Measurements from ENCODE around the gene KNSTRN.

KNSTRN gene

DNA sequence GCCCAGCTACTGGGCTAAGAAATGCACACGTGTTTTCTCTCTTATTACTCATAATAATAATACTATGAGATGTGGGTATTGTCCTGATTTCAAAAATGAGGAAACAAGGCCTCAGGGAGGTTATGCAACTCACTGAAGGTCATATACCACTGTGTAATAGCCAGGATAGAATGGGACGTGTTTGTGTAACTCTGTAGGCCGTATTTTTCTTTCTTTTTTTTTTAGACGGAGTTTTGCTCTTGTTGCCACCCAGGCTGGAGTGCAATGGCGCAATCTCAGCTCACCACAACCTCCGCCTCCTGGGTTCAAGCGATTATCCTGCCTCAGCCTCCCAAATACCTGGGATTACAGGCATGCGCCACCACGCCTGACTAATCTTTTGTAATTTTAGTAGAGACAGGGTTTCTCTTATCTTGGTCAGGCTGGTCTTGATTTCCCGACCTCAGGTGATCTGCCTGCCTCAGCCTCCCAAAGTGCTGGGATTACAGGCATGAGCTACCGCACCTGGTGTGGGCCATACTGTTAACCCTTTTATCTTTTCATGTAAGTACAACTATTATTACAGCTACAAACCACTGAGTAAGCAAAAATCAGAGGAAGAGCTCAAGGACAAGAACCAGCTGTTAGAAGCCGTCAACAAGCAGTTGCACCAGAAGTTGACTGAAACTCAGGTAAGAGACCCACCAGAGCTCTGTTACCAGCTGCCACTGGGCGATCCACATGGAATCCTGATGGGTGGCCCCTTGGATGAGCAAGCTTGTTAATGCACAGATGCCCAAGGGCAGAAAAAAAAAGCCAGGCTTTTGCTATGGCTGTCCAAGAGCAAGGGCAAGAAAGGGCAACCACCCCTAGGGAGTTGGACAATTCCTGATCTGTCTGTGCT, 6.7 kb downstream of the KNSTRN start:
- TF ChIP-seq, protein P1, sequence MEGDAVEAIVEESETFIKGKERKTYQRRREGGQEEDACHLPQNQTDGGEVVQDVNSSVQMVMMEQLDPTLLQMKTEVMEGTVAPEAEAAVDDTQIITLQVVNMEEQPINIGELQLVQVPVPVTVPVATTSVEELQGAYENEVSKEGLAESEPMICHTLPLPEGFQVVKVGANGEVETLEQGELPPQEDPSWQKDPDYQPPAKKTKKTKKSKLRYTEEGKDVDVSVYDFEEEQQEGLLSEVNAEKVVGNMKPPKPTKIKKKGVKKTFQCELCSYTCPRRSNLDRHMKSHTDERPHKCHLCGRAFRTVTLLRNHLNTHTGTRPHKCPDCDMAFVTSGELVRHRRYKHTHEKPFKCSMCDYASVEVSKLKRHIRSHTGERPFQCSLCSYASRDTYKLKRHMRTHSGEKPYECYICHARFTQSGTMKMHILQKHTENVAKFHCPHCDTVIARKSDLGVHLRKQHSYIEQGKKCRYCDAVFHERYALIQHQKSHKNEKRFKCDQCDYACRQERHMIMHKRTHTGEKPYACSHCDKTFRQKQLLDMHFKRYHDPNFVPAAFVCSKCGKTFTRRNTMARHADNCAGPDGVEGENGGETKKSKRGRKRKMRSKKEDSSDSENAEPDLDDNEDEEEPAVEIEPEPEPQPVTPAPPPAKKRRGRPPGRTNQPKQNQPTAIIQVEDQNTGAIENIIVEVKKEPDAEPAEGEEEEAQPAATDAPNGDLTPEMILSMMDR (IDR thresholded peaks at IDR 0.05; ENCODE audit: insufficient read depth, low read length, poor library complexity, severe bottlenecking), result no peak
- TF ChIP-seq EZH2phosphoT487 (conservative IDR thresholded peaks at IDR 0.05; ENCODE audit: low read length), result no peak
- H3K9me3 ChIP-seq (ENCODE audit: insufficient read depth, low read length), result no peaks in the 10 kb centered on the region
- no peaks in the 10 kb centered on the region for H4K20me1 ChIP-seq (ENCODE audit: low read depth, low read length)
- H3K27ac ChIP-seq (ENCODE audit: low read depth, low read length), result no peak overlapping the region
- no peak overlapping the region for H3K4me2 ChIP-seq (ENCODE audit: low read depth, low read length, poor library complexity, severe bottlenecking)
- H3K36me3 ChIP-seq (ENCODE audit: low read length), result peaks cover 36% of the 10 kb centered on the region
- no peak overlapping the region for H3K9ac ChIP-seq (ENCODE audit: low read length)
- H3K27me3 ChIP-seq (ENCODE audit: low read length), result no peaks in the 10 kb centered on the region
- H3K4me3 ChIP-seq (ENCODE audit: insufficient read depth, low read length, poor library complexity, severe bottlenecking), result no peak overlapping the region
- peaks cover 15% of the 10 kb centered on the region for H3K79me2 ChIP-seq (ENCODE audit: insufficient read depth, low read length)
- H3K9me2 ChIP-seq (replicated peaks; ENCODE audit: insufficient read depth, low read length), result no peaks in the 10 kb centered on the region
- H3F3A ChIP-seq (ENCODE audit: insufficient read depth), result peaks cover 16% of the 10 kb centered on the region; the same call in 1 of the 2 replicates
- H2AFZ ChIP-seq (ENCODE audit: low read depth, low read length, severe bottlenecking), result no peak overlapping the region

DNA sequence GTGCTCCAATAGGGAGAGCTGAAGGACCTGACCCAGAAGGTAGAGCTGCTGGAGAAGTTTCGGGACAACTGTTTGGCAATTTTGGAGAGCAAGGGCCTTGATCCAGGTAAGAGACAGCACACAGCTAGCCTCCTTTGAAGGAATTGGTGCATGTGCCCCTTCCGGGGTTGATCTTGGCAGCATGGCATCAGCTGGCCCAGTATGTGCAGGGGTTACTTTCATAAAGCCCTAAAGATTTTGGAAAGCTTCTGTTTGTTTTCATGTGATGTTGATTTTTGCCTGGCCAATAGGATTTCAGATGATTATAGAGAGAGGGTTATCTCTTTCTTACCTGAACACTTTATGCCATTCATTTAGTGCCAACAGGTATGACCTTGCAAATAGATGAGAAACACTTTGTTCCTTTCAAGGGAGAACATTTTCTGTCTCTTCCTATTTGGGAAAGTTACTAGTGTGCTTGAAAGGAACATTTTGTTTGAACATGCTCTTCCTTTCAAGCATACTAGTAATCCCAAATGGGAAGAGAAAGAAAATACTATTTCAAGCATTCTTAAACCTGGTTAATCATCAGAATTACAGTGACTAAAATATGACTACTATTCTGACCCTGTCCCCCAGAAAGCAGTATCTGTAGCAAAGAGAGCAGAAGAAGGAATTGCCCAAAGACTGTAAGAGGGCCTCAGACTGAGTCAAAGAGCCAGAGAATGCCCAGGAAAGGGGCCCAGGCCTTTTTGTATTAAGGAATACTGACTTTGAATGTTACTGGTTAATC, 7.5 kb downstream of the KNSTRN start:
- Histone ChIP-seq H3K4me2 (ENCODE audit: low read depth, low read length, poor library complexity, severe bottlenecking) (no peak overlapping the region), H3K79me2 (ENCODE audit: insufficient read depth, low read length) (peaks cover 7% of the 10 kb centered on the region), H4K20me1 (ENCODE audit: low read depth, low read length) (no peaks in the 10 kb centered on the region), H3K27me3 (ENCODE audit: low read length) (no peaks in the 10 kb centered on the region), H2AFZ (ENCODE audit: low read depth, low read length, severe bottlenecking) (no peak overlapping the region), H3K4me3 (ENCODE audit: insufficient read depth, low read length, poor library complexity, severe bottlenecking) (no peak overlapping the region), H3K27ac (ENCODE audit: low read depth, low read length) (no peak overlapping the region), H3K36me3 (ENCODE audit: low read length) (peaks cover 32% of the 10 kb centered on the region), H3F3A (ENCODE audit: insufficient read depth) (peaks cover 16% of the 10 kb centered on the region; the same call in 1 of the 2 replicates), H3K9me3 (ENCODE audit: insufficient read depth, low read length) (no peaks in the 10 kb centered on the region), H3K9me2 (replicated peaks; ENCODE audit: insufficient read depth, low read length) (no peaks in the 10 kb centered on the region), H3K9ac (ENCODE audit: low read length) (no peak overlapping the region)
- TF ChIP-seq, protein P1 (IDR thresholded peaks at IDR 0.05; ENCODE audit: insufficient read depth, low read length, poor library complexity, severe bottlenecking), result no peak
- TF ChIP-seq EZH2phosphoT487 (conservative IDR thresholded peaks at IDR 0.05; ENCODE audit: low read length), result no peak

DNA sequence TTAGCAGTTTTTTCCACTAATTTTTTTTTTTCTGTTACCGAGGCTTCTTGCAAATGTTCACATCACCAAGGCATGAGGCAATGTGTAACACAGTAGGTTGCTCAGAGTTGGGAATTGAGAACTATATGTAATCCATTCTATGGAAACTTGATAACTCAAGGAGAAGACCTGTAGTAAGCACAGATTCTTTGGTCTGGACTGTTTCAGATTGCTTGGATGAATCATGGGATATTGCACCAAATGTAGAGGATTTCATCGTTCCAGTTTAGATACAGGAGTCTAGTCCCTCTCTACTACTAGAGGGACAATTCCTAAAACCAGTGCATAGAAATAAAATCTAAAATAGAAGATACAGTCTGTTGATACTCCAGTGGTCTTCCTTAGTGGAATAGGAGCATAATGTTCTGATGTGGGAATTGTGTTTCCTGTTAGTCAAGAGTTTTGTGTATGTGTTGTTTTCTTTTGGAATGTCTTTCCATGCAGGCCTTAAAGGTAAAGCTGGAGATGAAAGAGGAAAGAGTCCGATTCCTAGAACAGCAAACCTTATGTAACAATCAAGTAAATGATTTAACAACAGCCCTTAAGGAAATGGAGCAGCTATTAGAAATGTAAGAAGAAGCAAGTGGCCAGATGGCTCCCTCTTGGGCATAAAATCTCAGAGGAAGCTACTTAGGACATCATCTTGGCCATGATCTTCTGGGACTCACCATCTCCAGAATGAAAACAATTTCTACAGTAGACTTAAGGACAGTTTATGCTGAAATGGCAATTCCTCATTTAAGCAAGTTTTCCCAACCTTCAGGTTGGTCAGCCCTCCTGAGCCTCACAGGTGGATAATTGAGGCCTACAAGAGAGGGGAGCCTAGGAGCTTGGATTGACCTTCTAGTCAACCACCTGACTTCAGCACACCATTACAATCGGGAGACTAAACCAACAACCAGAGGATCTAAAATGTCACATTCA, 10.7 kb downstream of the KNSTRN start:
- Histone ChIP-seq H3K36me3 (ENCODE audit: low read length) (peaks cover 27% of the 10 kb centered on the region), H2AFZ (ENCODE audit: low read depth, low read length, severe bottlenecking) (no peak overlapping the region), H3K27ac (ENCODE audit: low read depth, low read length) (no peak overlapping the region), H3K9me3 (ENCODE audit: insufficient read depth, low read length) (no peaks in the 10 kb centered on the region), H3K9ac (ENCODE audit: low read length) (no peak overlapping the region), H3K27me3 (ENCODE audit: low read length) (no peaks in the 10 kb centered on the region), H3K4me3 (ENCODE audit: insufficient read depth, low read length, poor library complexity, severe bottlenecking) (no peak overlapping the region), H3K9me2 (replicated peaks; ENCODE audit: insufficient read depth, low read length) (no peaks in the 10 kb centered on the region), H3K4me2 (ENCODE audit: low read depth, low read length, poor library complexity, severe bottlenecking) (no peak overlapping the region), H4K20me1 (ENCODE audit: low read depth, low read length) (no peaks in the 10 kb centered on the region), H3F3A (ENCODE audit: insufficient read depth) (peaks cover 20% of the 10 kb centered on the region), H3K79me2 (ENCODE audit: insufficient read depth, low read length) (no peaks in the 10 kb centered on the region)
- TF ChIP-seq, protein P1 (IDR thresholded peaks at IDR 0.05; ENCODE audit: insufficient read depth, low read length, poor library complexity, severe bottlenecking), result no peak
- TF ChIP-seq EZH2phosphoT487 (conservative IDR thresholded peaks at IDR 0.05; ENCODE audit: low read length), result no peak
